Transverse colon (tissue), 4 donors: ENCODE results near the gene RNF144B. TPM values are rescaled to one million over a fixed set of nuclear protein-coding genes. Genes with fewer than 3 reads are reported as not detected.
"Not testable (repeated sequence)": the region's sequence is repeated elsewhere in the genome, so short reads cannot be mapped to it uniquely, and the experiment has no call there.

Experiments
- DNase-seq: peaks from one replicate; pipeline ENCODE4 v3.0.0-alpha.2; 2019
- H3K27ac ChIP-seq, 4 donors: fragments of 200-600 bp; sonication (generic); 2 replicates each; pipeline ENCODE4 v1.5.1; 2016 to 2018; ENCODE audit warnings: inconsistent platforms in 4 of 4
- H3K27me3 ChIP-seq: fragments of 200-600 bp; sonication (generic); 2 replicates; pipeline ENCODE4 v1.5.1; 2017; ENCODE audit warnings: inconsistent platforms
- H3K36me3 ChIP-seq, 4 donors: fragments of 200-600 bp; sonication (generic); 2 replicates each; pipeline ENCODE4 v1.5.1; 2017 to 2019; ENCODE audit warnings: inconsistent platforms in 4 of 4
- H3K4me1 ChIP-seq, 4 donors: fragments of 200-600 bp; sonication (generic); 2 replicates each; pipeline ENCODE4 v1.5.1; 2017 to 2020; ENCODE audit warnings: inconsistent platforms in 4 of 4
- H3K4me3 ChIP-seq, 4 donors: fragments of 200-600 bp; sonication (generic); 1 replicate in 1 of 4; 2 replicates in 3 of 4; pipeline versions ENCODE4 v1.5.1 to v1.6.1; 2017 to 2019; ENCODE audit warnings: inconsistent platforms in 4 of 4
- H3K9me3 ChIP-seq, 2 donors: fragments of 200-600 bp; sonication (generic); 2 replicates each; pipeline ENCODE4 v1.5.1; 2017 to 2019; ENCODE audit warnings: inconsistent platforms in 2 of 2
- EP300 ChIP-seq: sonication (generic); formaldehyde crosslinking; IDR thresholded peaks from one replicate; pipeline ENCODE4 v1.6.1; 2017; ENCODE audit warnings: antibody characterized with exemption, low read depth
- POLR2A ChIP-seq: fragments of 450-650 bp; IDR thresholded peaks from one replicate; pipeline ENCODE4 v1.6.1; 2016; ENCODE audit warnings: antibody characterized with exemption, mild to moderate bottlenecking, moderate library complexity
- POLR2AphosphoS5 ChIP-seq, 3 donors: sonication (generic); formaldehyde crosslinking; IDR thresholded peaks; one replicate each; pipeline ENCODE4 v1.6.1; 2016; ENCODE audit warnings: antibody characterized with exemption in 3 of 3
- WGBS, 2 donors: methylation state at CpG; one replicate each; pipeline ENCODE4 v1.1.5; 2018; ENCODE audit warnings: low coverage in 1 of 2; 5-methylcytosine and 5-hydroxymethylcytosine counted together
- in situ Hi-C, 4 donors: fragments of 200-750 bp; cut with MboI; loops; one replicate each; pipeline versions ENCODE4 v1.15.0 to v1.15.1; 2017; ENCODE audit warnings: low sequenced_read_pairs in 3 of 4, low pct_ligation_motif_present in 1 of 4, low pct_unique_long_range_greater_than_20kb in 1 of 4
- intact Hi-C: fragments of 100-400 bp; cut with DNase I; formaldehyde crosslinking; loops from one replicate; pipeline ENCODE4 v1.15.1; 2023; ENCODE audit warnings: low total_unique reads
- total RNA-seq, 4 donors: library from RNA; depleted of rRNA; stranded (reverse); fragments of >200 nt; gene quantifications; one replicate each; pipeline ENCODE4 v1.1.0, GENCODE V29; 2016
- TF ChIP-seq, protein P1 (sequence below), 5 experiments: fragments of 200-600 bp in 3 of 5; fragments of 450-650 bp in 2 of 5; sonication (generic) in 3 of 5; IDR thresholded peaks; 1 replicate in 2 of 5; 2 replicates in 3 of 5; pipeline ENCODE4 v1.5.1; 2016 to 2017; ENCODE audit warnings: antibody characterized with exemption in 5 of 5, inconsistent platforms in 3 of 5, mild to moderate bottlenecking in 2 of 5, moderate library complexity in 1 of 5

RNF144B gene
- total RNA-seq, 4 donors from 2014 or later = 1.4 to 4.5 (median 3.8) TPM

DNA sequence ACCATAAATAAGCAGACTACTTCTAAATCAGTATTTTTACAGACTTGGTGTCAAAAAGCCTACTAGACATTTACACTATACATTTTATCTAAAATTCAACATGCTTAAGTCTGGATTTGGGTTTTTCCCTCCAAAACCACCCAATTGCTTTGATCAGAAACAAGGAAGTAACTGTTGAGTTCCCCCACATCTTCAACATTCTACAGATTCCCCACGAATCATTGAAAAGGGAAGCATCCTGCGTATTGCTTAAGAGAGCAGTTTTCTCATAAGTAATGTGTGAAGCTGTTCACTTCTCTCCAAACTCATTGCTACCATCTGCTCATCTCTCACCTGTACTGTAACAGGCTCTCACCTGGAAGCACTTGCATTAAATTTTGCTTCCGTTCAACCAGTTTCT lies 36.4 kb upstream of the RNF144B start:
- intact Hi-C loops = no loop called here
- TF ChIP-seq POLR2A (no peak), EP300 (no peak)
- Histone ChIP-seq H3K27ac (no peak overlapping the region), H3K4me1 (no peaks in the 10 kb centered on the region), H3K27me3 (peaks cover 3% of the 10 kb centered on the region), H3K36me3 (no peaks in the 10 kb centered on the region), H3K4me3 (no peak overlapping the region), H3K9me3 (no peaks in the 10 kb centered on the region)
- DNase-seq = no peak
- 60 to 72% methylated on average over 3 of the region's 3 CpGs for WGBS, 2 donors
- in situ Hi-C loops = no loop called here

DNA sequence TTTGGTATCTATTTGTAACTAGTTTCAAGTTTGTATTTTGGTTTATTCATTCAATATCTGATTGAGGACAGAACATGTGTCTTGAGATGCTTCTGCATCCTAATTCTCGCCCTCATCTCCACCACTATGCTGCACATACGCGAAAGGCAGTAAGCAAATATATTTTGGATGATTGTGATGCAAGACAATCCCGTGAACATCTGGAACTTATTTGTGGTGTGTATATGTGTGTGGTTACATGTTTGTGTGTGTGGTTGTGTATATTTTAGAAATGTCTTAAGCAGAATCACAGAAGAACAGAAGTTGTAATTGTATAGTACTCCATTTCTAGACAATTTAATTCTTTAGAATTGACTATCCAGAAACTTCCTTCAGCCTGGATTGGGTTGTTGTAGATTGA lies 35.1 kb upstream of the RNF144B start:
- H3K36me3 ChIP-seq = no peaks in the 10 kb centered on the region
- H3K27ac ChIP-seq = no peak overlapping the region
- H3K9me3 ChIP-seq = no peaks in the 10 kb centered on the region
- peaks cover 3% of the 10 kb centered on the region for H3K27me3 ChIP-seq
- no peak for DNase-seq
- TF ChIP-seq POLR2AphosphoS5 (IDR thresholded peaks at IDR 0.05) = no peak
- no peak for TF ChIP-seq POLR2A
- no peaks in the 10 kb centered on the region for H3K4me1 ChIP-seq
- no peak overlapping the region for H3K4me3 ChIP-seq
- intact Hi-C loops = no loop called here
- in situ Hi-C loops = no loop called here
- 82 to 92% methylated on average over 3 to 4 of the region's 4 CpGs for WGBS, 2 donors

DNA sequence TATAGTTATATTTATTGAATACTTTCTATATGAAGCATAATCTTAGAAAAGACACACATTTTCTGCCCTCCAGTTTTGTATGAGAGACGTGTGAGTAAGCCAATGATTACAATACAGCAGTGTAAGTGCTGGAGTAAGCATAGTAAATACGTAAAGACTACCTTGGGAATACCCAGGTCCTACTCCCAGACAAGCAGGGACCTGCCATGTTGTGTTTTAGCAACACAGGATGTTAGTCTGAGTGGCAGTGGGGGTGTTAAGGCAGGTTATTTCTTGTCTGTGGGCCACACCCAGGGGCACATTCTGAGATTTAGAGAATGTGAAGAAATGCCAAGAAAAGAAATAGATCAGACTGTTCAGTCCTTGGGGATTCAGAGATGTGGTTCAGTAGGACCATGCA lies 34.3 kb upstream of the RNF144B start:
- WGBS, 2 donors = 65 to 72% methylated on average over 2 of the region's 2 CpGs
- no peak for TF ChIP-seq POLR2AphosphoS5 (IDR thresholded peaks at IDR 0.05)
- no peak for TF ChIP-seq EP300
- TF ChIP-seq, protein P1, sequence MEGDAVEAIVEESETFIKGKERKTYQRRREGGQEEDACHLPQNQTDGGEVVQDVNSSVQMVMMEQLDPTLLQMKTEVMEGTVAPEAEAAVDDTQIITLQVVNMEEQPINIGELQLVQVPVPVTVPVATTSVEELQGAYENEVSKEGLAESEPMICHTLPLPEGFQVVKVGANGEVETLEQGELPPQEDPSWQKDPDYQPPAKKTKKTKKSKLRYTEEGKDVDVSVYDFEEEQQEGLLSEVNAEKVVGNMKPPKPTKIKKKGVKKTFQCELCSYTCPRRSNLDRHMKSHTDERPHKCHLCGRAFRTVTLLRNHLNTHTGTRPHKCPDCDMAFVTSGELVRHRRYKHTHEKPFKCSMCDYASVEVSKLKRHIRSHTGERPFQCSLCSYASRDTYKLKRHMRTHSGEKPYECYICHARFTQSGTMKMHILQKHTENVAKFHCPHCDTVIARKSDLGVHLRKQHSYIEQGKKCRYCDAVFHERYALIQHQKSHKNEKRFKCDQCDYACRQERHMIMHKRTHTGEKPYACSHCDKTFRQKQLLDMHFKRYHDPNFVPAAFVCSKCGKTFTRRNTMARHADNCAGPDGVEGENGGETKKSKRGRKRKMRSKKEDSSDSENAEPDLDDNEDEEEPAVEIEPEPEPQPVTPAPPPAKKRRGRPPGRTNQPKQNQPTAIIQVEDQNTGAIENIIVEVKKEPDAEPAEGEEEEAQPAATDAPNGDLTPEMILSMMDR (IDR thresholded peaks at IDR 0.05) = no peak
- TF ChIP-seq POLR2A = no peak
- peaks cover 3% of the 10 kb centered on the region for H3K27me3 ChIP-seq
- H3K36me3 ChIP-seq = no peaks in the 10 kb centered on the region
- no peaks in the 10 kb centered on the region for H3K9me3 ChIP-seq
- intact Hi-C loops (no loop called here), in situ Hi-C loops (no loop called here)
- H3K27ac ChIP-seq = no peak overlapping the region
- H3K4me1 ChIP-seq = no peaks in the 10 kb centered on the region
- H3K4me3 ChIP-seq = no peak overlapping the region
- DNase-seq = no peak

DNA sequence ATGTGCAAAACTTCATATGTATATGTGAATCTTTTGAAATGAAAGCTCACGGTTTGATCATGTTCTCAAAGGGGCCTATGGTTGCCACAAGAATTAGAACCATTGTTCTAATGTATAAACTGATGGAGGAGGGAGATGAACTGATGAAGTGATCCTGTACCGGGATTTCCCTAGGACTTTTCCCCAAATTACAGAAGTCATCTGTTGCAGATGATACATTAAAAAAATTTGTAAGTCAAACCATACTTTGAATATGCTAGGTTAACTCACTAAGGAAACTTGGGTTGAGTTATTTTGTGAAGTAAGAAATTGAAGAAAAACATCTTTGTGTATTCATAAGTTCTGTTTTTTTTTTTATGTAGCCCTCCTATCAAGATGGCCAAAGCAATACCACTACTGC lies 33.9 kb upstream of the RNF144B start:
- no peak for DNase-seq
- in situ Hi-C loops (no loop called here), intact Hi-C loops (no loop called here)
- Histone ChIP-seq H3K27me3 (peaks cover under 1% of the 10 kb centered on the region), H3K9me3 (no peaks in the 10 kb centered on the region), H3K27ac (no peak overlapping the region), H3K4me1 (no peaks in the 10 kb centered on the region), H3K4me3 (no peak overlapping the region), H3K36me3 (no peaks in the 10 kb centered on the region)
- TF ChIP-seq EP300 = no peak
- 48 to 78% methylated on average over 2 of the region's 2 CpGs for WGBS, 2 donors

DNA sequence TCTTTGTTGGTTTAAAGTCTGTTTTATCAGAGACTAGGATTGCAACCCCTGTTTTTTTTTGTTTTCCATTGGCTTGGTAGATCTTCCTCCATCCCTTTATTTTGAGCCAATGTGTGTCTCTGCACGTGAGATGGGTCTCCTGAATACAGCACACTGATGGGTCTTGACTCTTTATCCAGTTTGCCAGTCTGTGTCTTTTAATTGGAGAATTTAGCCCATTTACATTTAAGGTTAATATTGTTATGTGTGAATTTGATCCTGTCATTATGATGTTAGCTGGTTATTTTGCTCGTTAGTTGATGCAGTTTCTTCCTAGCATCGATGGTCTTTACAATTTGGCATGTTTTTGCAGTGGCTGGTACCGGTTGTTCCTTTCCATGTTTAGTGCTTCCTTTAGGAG lies 29.6 kb upstream of the RNF144B start:
- H3K36me3 ChIP-seq, H3K4me1 ChIP-seq, H3K27me3 ChIP-seq, H3K27ac ChIP-seq, H3K9me3 ChIP-seq, DNase-seq, in situ Hi-C loops, intact Hi-C loops, H3K4me3 ChIP-seq: not testable (repeated sequence)
- 75% methylated on average over 4 of the region's 4 CpGs; no CpG with 5 or more reads in 1 of the 2 donors for WGBS, 2 donors

DNA sequence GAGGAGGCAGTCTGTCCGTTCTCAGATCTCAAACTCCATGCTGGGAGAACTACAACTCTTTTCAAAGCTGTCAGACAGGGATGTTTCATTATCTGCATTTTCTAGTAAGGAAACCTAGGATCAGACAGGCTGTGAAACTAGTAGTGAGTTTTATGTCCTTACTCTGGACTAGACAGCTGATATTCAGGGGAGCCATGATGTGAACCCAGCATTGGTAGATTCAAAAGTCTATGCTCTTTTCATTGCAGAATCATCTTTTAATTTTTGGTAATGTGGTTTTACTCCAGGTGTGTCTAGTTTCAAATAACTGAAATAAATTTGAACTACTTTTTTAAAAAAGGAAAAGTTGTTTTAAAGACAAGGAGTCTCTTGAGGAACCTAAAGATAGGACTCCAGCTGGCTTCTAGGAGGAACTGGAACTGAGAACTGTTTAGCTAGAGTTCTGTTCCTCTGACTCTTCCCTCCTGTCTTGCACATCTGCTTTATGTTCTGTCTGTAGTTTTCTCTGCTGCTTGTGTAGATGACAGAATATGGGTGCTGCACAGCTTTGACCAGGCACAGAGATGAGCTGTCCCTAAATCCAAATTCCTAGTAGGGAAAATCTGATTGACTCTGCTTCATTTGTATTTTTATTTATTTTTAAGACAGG lies 27.8 kb upstream of the RNF144B start:
- no peak for DNase-seq
- Histone ChIP-seq H3K4me3 (no peak overlapping the region), H3K4me1 (no peaks in the 10 kb centered on the region), H3K27ac (peak overlapping the region in 1 of 4 donors; percentile 35), H3K27me3 (no peaks in the 10 kb centered on the region), H3K36me3 (no peaks in the 10 kb centered on the region), H3K9me3 (no peaks in the 10 kb centered on the region)
- WGBS, 2 donors = 53% methylated on average over 1 of the region's 1 CpG; no CpG with 5 or more reads in 1 of the 2 donors
- intact Hi-C loops = no loop called here
- in situ Hi-C loops = no loop called here
- TF ChIP-seq, protein P1 (IDR thresholded peaks at IDR 0.05) = no peak
- TF ChIP-seq POLR2AphosphoS5 (IDR thresholded peaks at IDR 0.05) (no peak), POLR2A (no peak), EP300 (no peak)
